WTC11 (cell line): ENCODE results near the gene TAS2R41. TPM values are rescaled to one million over a fixed set of nuclear protein-coding genes. Genes with fewer than 3 reads are reported as not detected.
A peak's percentile ranks its signal among the peaks of the same experiment; 100 is the strongest.

ENCODE experiments used
- ATAC-seq: fragments of 200-7000 bp; cut with Tn5 transposase; 2 replicates; pipeline ENCODE4 v1.10.0; 2021; ENCODE audit warnings: mild to moderate bottlenecking, moderate library complexity
- Bru-seq: library from RNA; stranded (reverse); fragments of 400-500 nt; gene quantifications from one replicate; lab custom pipeline; 2021; lab: Mats Ljungman, UMichigan
- CTCF ChIA-PET: fragments of 300-600 bp; sonication (Branson Sonifier 250); formaldehyde crosslinking; loops from one replicate; lab custom pipeline; 2021; ENCODE audit warnings: antibody characterized with exemption; lab: Charles Lee
- POLR2A ChIA-PET: fragments of 350-600 bp; sonication (Branson Sonifier 250); formaldehyde crosslinking; loops from one replicate; lab custom pipeline; 2021; ENCODE audit warnings: antibody characterized with exemption; lab: Charles Lee
- DNase-seq: peaks from one replicate; pipeline ENCODE4 v3.0.0; 2021; ENCODE audit warnings: low spot score
- H3K27ac Mint-ChIP-seq: 2 replicates; pipeline ENCODE4 v1.8.0; 2021; ENCODE audit warnings: mixed read lengths
- H3K27me3 Mint-ChIP-seq: 2 replicates; pipeline ENCODE4 v1.8.0; 2021; ENCODE audit warnings: low read depth, mild to moderate bottlenecking, moderate library complexity, mixed read lengths
- H3K36me3 Mint-ChIP-seq: 2 replicates; pipeline ENCODE4 v1.8.0; 2021; ENCODE audit warnings: mixed read lengths
- H3K4me1 Mint-ChIP-seq: 2 replicates; pipeline ENCODE4 v1.8.0; 2022; ENCODE audit warnings: mixed read lengths
- H3K4me3 Mint-ChIP-seq: 2 replicates; pipeline ENCODE4 v1.8.0; 2021; ENCODE audit warnings: mild to moderate bottlenecking, moderate library complexity, mixed read lengths
- H3K9me3 Mint-ChIP-seq: 2 replicates; pipeline ENCODE4 v1.8.0; 2021; ENCODE audit warnings: mixed read lengths
- EMX1 ChIP-seq: fragments of 250-450 bp; sonication (Bioruptor Pico); IDR thresholded peaks from 2 replicates; pipeline ENCODE4 v1.8.0; 2021; ENCODE audit warnings: mild to moderate bottlenecking
- ESRRA ChIP-seq: sonication (generic); formaldehyde crosslinking; IDR thresholded peaks from 2 replicates; pipeline ENCODE4 v1.8.1; 2022; ENCODE audit warnings: mild to moderate bottlenecking, missing genetic modification reagents, borderline replicate concordance
- FOXJ3 ChIP-seq: sonication (generic); formaldehyde crosslinking; IDR thresholded peaks from 2 replicates; pipeline ENCODE4 v1.9.0; 2021; ENCODE audit warnings: missing genetic modification reagents, mild to moderate bottlenecking, borderline replicate concordance
- FOXP1 ChIP-seq: sonication (generic); formaldehyde crosslinking; IDR thresholded peaks from 2 replicates; pipeline ENCODE4 v1.8.0; 2022; ENCODE audit warnings: missing genetic modification reagents, mild to moderate bottlenecking, moderate library complexity, borderline replicate concordance
- NR2C2 ChIP-seq: sonication (generic); formaldehyde crosslinking; IDR thresholded peaks from 2 replicates; pipeline ENCODE4 v1.8.0; 2022; ENCODE audit warnings: mild to moderate bottlenecking, missing genetic modification reagents
- PRRX2 ChIP-seq: fragments of 250-450 bp; sonication (Bioruptor Pico); IDR thresholded peaks from 2 replicates; pipeline ENCODE4 v1.8.0; 2021; ENCODE audit warnings: mild to moderate bottlenecking
- TCF7 ChIP-seq: sonication (generic); formaldehyde crosslinking; IDR thresholded peaks from 2 replicates; pipeline ENCODE4 v1.8.0; 2022; ENCODE audit warnings: mild to moderate bottlenecking, low read depth, missing genetic modification reagents, moderate library complexity
- TEAD1 ChIP-seq: sonication (generic); formaldehyde crosslinking; IDR thresholded peaks from 2 replicates; pipeline ENCODE4 v1.8.0; 2022; ENCODE audit warnings: mild to moderate bottlenecking, missing genetic modification reagents
- ZNF219 ChIP-seq: sonication (generic); formaldehyde crosslinking; IDR thresholded peaks from 2 replicates; pipeline ENCODE4 v1.8.0; 2023; ENCODE audit warnings: missing genetic modification reagents, mild to moderate bottlenecking, borderline replicate concordance
- ZNF263 ChIP-seq: sonication (generic); formaldehyde crosslinking; IDR thresholded peaks from 2 replicates; pipeline ENCODE4 v1.8.1; 2022; ENCODE audit warnings: low read depth, mild to moderate bottlenecking, moderate library complexity, missing genetic modification reagents
- long read RNA-seq, 3 experiments: library from RNA in 1 of 3; library from capped mRNA in 1 of 3; library from polyadenylated mRNA in 1 of 3; unstranded in 2 of 3; stranded (forward) in 1 of 3; transcript quantifications; one replicate each; pipeline ENCODE4 v2.0.0, GENCODE V29; 2021
- total RNA-seq: library from RNA; stranded (reverse); gene quantifications from 3 replicates; pipeline ENCODE4 v1.2.3, GENCODE V29; 2021
- TF ChIP-seq, protein P1 (sequence below): sonication (generic); formaldehyde crosslinking; IDR thresholded peaks from 2 replicates; pipeline ENCODE4 v1.8.0; 2023; ENCODE audit warnings: mild to moderate bottlenecking, missing genetic modification reagents
- TF ChIP-seq, protein P2 (sequence below): sonication (generic); formaldehyde crosslinking; IDR thresholded peaks from 2 replicates; pipeline ENCODE4 v1.8.0; 2023; ENCODE audit warnings: missing genetic modification reagents, mild to moderate bottlenecking, borderline replicate concordance
- TF ChIP-seq, protein P3 (sequence below): sonication (generic); formaldehyde crosslinking; IDR thresholded peaks from 2 replicates; pipeline ENCODE4 v1.8.1; 2022; ENCODE audit warnings: mild to moderate bottlenecking, moderate library complexity, missing genetic modification reagents
- TF ChIP-seq, protein P4 (sequence below): fragments of 250-450 bp; sonication (Bioruptor Pico); IDR thresholded peaks from 2 replicates; pipeline ENCODE4 v1.9.0; 2021; ENCODE audit warnings: mild to moderate bottlenecking
- TF ChIP-seq, protein P5 (sequence below): fragments of 250-450 bp; sonication (Bioruptor Pico); IDR thresholded peaks from 2 replicates; pipeline ENCODE4 v1.9.0; 2021; ENCODE audit warnings: mild to moderate bottlenecking, borderline replicate concordance
- TF ChIP-seq, protein P6 (sequence below): sonication (generic); formaldehyde crosslinking; IDR thresholded peaks from 2 replicates; pipeline ENCODE4 v1.8.1; 2023; ENCODE audit warnings: mild to moderate bottlenecking, missing genetic modification reagents, borderline replicate concordance

Gene TAS2R41, protein sequence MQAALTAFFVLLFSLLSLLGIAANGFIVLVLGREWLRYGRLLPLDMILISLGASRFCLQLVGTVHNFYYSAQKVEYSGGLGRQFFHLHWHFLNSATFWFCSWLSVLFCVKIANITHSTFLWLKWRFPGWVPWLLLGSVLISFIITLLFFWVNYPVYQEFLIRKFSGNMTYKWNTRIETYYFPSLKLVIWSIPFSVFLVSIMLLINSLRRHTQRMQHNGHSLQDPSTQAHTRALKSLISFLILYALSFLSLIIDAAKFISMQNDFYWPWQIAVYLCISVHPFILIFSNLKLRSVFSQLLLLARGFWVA
- total RNA-seq (0.31 to 0.44 TPM in 2 of 3 replicates, not detected in the other), Bru-seq, nascent RNA (percentile 45 among the genes with signal in this experiment)
- long read RNA-seq, experiment 1: 0 reads
- long read RNA-seq, experiment 2: 0 reads
- long read RNA-seq, experiment 3: 0 reads

DNA sequence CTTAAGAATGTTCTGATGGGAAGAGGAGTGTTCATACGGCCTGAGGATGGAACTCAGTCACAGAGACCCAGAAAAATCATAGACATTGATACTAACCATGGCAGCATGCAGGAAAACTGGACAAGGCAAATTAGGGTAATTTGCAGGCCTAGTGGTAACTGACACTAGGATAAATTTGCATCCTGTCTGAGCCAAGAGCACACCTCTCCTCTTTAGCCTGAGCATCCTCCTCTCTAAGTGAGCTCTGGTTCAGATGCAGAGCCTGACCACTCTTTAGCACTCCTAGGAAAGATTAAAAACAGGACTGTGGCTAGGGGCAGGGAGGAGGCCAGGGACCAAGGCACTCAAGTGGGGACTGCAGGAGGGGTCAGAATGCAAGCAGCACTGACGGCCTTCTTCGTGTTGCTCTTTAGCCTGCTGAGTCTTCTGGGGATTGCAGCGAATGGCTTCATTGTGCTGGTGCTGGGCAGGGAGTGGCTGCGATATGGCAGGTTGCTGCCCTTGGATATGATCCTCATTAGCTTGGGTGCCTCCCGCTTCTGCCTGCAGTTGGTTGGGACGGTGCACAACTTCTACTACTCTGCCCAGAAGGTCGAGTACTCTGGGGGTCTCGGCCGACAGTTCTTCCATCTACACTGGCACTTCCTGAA, at the start of gene TAS2R41:
Gene TAS2R41, plus strand, starts transcription at position 373 of the 650 bp plus-strand sequence. Its CDS starts 0 bp downstream, at position 373.
- peak; percentile 63 for ATAC-seq
- Mint-ChIP-seq H3K9me3 (no peaks in the 10 kb centered on the region), H3K4me3 (no peak within 1 kb of the TSS), H3K4me1 (no peaks in the 10 kb centered on the region), H3K27ac (no peak within 1 kb of the TSS), H3K36me3 (no peaks in the 10 kb centered on the region), H3K27me3 (no peaks in the 10 kb centered on the region)
- DNase-seq: no peak
- CTCF ChIA-PET: no interaction called here
- POLR2A ChIA-PET: no interaction called here
- TF ChIP-seq EMX1 (CRISPR knock-in tag): no peak
- TF ChIP-seq, protein P1, sequence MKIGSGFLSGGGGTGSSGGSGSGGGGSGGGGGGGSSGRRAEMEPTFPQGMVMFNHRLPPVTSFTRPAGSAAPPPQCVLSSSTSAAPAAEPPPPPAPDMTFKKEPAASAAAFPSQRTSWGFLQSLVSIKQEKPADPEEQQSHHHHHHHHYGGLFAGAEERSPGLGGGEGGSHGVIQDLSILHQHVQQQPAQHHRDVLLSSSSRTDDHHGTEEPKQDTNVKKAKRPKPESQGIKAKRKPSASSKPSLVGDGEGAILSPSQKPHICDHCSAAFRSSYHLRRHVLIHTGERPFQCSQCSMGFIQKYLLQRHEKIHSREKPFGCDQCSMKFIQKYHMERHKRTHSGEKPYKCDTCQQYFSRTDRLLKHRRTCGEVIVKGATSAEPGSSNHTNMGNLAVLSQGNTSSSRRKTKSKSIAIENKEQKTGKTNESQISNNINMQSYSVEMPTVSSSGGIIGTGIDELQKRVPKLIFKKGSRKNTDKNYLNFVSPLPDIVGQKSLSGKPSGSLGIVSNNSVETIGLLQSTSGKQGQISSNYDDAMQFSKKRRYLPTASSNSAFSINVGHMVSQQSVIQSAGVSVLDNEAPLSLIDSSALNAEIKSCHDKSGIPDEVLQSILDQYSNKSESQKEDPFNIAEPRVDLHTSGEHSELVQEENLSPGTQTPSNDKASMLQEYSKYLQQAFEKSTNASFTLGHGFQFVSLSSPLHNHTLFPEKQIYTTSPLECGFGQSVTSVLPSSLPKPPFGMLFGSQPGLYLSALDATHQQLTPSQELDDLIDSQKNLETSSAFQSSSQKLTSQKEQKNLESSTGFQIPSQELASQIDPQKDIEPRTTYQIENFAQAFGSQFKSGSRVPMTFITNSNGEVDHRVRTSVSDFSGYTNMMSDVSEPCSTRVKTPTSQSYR: no peak
- no peak for TF ChIP-seq TEAD1 (CRISPR knock-in tag)
- TF ChIP-seq, protein P2, sequence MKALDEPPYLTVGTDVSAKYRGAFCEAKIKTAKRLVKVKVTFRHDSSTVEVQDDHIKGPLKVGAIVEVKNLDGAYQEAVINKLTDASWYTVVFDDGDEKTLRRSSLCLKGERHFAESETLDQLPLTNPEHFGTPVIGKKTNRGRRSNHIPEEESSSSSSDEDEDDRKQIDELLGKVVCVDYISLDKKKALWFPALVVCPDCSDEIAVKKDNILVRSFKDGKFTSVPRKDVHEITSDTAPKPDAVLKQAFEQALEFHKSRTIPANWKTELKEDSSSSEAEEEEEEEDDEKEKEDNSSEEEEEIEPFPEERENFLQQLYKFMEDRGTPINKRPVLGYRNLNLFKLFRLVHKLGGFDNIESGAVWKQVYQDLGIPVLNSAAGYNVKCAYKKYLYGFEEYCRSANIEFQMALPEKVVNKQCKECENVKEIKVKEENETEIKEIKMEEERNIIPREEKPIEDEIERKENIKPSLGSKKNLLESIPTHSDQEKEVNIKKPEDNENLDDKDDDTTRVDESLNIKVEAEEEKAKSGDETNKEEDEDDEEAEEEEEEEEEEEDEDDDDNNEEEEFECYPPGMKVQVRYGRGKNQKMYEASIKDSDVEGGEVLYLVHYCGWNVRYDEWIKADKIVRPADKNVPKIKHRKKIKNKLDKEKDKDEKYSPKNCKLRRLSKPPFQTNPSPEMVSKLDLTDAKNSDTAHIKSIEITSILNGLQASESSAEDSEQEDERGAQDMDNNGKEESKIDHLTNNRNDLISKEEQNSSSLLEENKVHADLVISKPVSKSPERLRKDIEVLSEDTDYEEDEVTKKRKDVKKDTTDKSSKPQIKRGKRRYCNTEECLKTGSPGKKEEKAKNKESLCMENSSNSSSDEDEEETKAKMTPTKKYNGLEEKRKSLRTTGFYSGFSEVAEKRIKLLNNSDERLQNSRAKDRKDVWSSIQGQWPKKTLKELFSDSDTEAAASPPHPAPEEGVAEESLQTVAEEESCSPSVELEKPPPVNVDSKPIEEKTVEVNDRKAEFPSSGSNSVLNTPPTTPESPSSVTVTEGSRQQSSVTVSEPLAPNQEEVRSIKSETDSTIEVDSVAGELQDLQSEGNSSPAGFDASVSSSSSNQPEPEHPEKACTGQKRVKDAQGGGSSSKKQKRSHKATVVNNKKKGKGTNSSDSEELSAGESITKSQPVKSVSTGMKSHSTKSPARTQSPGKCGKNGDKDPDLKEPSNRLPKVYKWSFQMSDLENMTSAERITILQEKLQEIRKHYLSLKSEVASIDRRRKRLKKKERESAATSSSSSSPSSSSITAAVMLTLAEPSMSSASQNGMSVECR (CRISPR knock-in tag): no peak
- TF ChIP-seq, protein P3, sequence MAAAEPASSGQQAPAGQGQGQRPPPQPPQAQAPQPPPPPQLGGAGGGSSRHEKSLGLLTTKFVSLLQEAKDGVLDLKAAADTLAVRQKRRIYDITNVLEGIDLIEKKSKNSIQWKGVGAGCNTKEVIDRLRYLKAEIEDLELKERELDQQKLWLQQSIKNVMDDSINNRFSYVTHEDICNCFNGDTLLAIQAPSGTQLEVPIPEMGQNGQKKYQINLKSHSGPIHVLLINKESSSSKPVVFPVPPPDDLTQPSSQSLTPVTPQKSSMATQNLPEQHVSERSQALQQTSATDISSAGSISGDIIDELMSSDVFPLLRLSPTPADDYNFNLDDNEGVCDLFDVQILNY: no peak
- TF ChIP-seq, protein P4, sequence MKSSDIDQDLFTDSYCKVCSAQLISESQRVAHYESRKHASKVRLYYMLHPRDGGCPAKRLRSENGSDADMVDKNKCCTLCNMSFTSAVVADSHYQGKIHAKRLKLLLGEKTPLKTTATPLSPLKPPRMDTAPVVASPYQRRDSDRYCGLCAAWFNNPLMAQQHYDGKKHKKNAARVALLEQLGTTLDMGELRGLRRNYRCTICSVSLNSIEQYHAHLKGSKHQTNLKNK: no peak
- TF ChIP-seq ZNF219 (CRISPR knock-in tag): no peak
- no peak for TF ChIP-seq ESRRA (CRISPR knock-in tag)
- TF ChIP-seq, protein P5, sequence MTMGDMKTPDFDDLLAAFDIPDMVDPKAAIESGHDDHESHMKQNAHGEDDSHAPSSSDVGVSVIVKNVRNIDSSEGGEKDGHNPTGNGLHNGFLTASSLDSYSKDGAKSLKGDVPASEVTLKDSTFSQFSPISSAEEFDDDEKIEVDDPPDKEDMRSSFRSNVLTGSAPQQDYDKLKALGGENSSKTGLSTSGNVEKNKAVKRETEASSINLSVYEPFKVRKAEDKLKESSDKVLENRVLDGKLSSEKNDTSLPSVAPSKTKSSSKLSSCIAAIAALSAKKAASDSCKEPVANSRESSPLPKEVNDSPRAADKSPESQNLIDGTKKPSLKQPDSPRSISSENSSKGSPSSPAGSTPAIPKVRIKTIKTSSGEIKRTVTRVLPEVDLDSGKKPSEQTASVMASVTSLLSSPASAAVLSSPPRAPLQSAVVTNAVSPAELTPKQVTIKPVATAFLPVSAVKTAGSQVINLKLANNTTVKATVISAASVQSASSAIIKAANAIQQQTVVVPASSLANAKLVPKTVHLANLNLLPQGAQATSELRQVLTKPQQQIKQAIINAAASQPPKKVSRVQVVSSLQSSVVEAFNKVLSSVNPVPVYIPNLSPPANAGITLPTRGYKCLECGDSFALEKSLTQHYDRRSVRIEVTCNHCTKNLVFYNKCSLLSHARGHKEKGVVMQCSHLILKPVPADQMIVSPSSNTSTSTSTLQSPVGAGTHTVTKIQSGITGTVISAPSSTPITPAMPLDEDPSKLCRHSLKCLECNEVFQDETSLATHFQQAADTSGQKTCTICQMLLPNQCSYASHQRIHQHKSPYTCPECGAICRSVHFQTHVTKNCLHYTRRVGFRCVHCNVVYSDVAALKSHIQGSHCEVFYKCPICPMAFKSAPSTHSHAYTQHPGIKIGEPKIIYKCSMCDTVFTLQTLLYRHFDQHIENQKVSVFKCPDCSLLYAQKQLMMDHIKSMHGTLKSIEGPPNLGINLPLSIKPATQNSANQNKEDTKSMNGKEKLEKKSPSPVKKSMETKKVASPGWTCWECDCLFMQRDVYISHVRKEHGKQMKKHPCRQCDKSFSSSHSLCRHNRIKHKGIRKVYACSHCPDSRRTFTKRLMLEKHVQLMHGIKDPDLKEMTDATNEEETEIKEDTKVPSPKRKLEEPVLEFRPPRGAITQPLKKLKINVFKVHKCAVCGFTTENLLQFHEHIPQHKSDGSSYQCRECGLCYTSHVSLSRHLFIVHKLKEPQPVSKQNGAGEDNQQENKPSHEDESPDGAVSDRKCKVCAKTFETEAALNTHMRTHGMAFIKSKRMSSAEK (CRISPR knock-in tag): no peak
- TF ChIP-seq FOXJ3 (CRISPR knock-in tag): no peak
- TF ChIP-seq NR2C2 (CRISPR knock-in tag): no peak
- no peak for TF ChIP-seq FOXP1 (CRISPR knock-in tag)
- no peak for TF ChIP-seq PRRX2 (CRISPR knock-in tag)
- TF ChIP-seq, protein P6, sequence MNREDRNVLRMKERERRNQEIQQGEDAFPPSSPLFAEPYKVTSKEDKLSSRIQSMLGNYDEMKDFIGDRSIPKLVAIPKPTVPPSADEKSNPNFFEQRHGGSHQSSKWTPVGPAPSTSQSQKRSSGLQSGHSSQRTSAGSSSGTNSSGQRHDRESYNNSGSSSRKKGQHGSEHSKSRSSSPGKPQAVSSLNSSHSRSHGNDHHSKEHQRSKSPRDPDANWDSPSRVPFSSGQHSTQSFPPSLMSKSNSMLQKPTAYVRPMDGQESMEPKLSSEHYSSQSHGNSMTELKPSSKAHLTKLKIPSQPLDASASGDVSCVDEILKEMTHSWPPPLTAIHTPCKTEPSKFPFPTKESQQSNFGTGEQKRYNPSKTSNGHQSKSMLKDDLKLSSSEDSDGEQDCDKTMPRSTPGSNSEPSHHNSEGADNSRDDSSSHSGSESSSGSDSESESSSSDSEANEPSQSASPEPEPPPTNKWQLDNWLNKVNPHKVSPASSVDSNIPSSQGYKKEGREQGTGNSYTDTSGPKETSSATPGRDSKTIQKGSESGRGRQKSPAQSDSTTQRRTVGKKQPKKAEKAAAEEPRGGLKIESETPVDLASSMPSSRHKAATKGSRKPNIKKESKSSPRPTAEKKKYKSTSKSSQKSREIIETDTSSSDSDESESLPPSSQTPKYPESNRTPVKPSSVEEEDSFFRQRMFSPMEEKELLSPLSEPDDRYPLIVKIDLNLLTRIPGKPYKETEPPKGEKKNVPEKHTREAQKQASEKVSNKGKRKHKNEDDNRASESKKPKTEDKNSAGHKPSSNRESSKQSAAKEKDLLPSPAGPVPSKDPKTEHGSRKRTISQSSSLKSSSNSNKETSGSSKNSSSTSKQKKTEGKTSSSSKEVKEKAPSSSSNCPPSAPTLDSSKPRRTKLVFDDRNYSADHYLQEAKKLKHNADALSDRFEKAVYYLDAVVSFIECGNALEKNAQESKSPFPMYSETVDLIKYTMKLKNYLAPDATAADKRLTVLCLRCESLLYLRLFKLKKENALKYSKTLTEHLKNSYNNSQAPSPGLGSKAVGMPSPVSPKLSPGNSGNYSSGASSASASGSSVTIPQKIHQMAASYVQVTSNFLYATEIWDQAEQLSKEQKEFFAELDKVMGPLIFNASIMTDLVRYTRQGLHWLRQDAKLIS (CRISPR knock-in tag): no peak
- TF ChIP-seq TCF7 (CRISPR knock-in tag): no peak
- TF ChIP-seq ZNF263 (CRISPR knock-in tag): no peak
